ENCODE results near the gene POU4F3. TPM values are rescaled to one million over a fixed set of nuclear protein-coding genes. Genes with fewer than 3 reads are reported as not detected.

Gene POU4F3
- total RNA-seq, 1 experiment from 2014 or later = 0.15 TPM

- CTCF ChIA-PET = no interaction called here
- Histone ChIP-seq H3K9ac (ENCODE audit: low read length) (no peak overlapping the region), H3K36me3 (ENCODE audit: control insufficient read depth in 1 of 2, insufficient read depth in 2 of 2, low read length in 2 of 2) (no peaks in the 10 kb centered on the region), H2AFZ (ENCODE audit: low read depth, low read length, poor library complexity, severe bottlenecking) (no peak overlapping the region), H3K27ac (ENCODE audit: low read depth, low read length) (no peak overlapping the region), H3K9me3 (ENCODE audit: control insufficient read depth in 1 of 2, insufficient read depth in 1 of 2, low read depth in 1 of 2, low read length in 2 of 2) (no peaks in the 10 kb centered on the region), H3K4me1 (ENCODE audit: control insufficient read depth in 1 of 2, insufficient read depth in 2 of 2, low read length in 2 of 2) (no peaks in the 10 kb centered on the region), H3K27me3 (ENCODE audit: insufficient read depth, low read length) (peaks cover 8% of the 10 kb centered on the region), H4K20me1 (ENCODE audit: insufficient read depth) (no peaks in the 10 kb centered on the region), H3K79me2 (ENCODE audit: insufficient read depth, low read length) (no peaks in the 10 kb centered on the region), H3K4me3 (replicated peaks in 1 of 2; ENCODE audit: low read depth in 1 of 2, low read length in 2 of 2) (no peak overlapping the region), H3K4me2 (ENCODE audit: low read length) (no peak overlapping the region), H3K9me2 (ENCODE audit: insufficient read depth) (no peaks in the 10 kb centered on the region)
- BruUV-seq (replicated peaks) = no TSS peak
- TF ChIP-seq ELF1 (IDR thresholded peaks at IDR 0.05; ENCODE audit: borderline replicate concordance, low read depth) (no peak), ZNF274 (IDR thresholded peaks at IDR 0.05; ENCODE audit: low read depth, low read length) (no peak), REST (IDR thresholded peaks at IDR 0.05; ENCODE audit: low read depth) (no peak), CEBPB (IDR thresholded peaks at IDR 0.05; ENCODE audit: low read depth) (no peak), RAD21 (IDR thresholded peaks at IDR 0.05; ENCODE audit: low read depth) (no peak), SP1 (IDR thresholded peaks at IDR 0.05; ENCODE audit: low read depth) (no peak), EGR1 (IDR thresholded peaks at IDR 0.05; ENCODE audit: low read depth) (no peak), EZH2 (IDR thresholded peaks at IDR 0.05) (no peak), FOSL1 (IDR thresholded peaks at IDR 0.05; ENCODE audit: low read depth) (no peak), JUND (IDR thresholded peaks at IDR 0.05) (no peak), ZFX (IDR thresholded peaks at IDR 0.05) (no peak), SIN3A (IDR thresholded peaks at IDR 0.05; ENCODE audit: low read depth) (no peak), CTCF (IDR thresholded peaks at IDR 0.05 in 2 of 3, conservative IDR thresholded peaks at IDR 0.05 in 1 of 3; ENCODE audit: borderline replicate concordance in 1 of 3, insufficient read depth in 1 of 3, low read depth in 2 of 3, low read length in 2 of 3) (no peak), POLR2AphosphoS5 (IDR thresholded peaks at IDR 0.05; ENCODE audit: low read depth, low read length) (no peak), TCF7L2 (IDR thresholded peaks at IDR 0.05; ENCODE audit: borderline replicate concordance, extremely low read depth, insufficient read depth, insufficient read length) (no peak), ZBTB33 (IDR thresholded peaks at IDR 0.05; ENCODE audit: extremely low read depth, insufficient replicate concordance, low read length) (no peak), CBX3 (IDR thresholded peaks at IDR 0.05; ENCODE audit: low read depth) (no peak), SRF (IDR thresholded peaks at IDR 0.05; ENCODE audit: low read depth) (no peak), YY1 (IDR thresholded peaks at IDR 0.05; ENCODE audit: extremely low read depth, insufficient replicate concordance, low read depth, low read length) (no peak)
- intact Hi-C loops (cut with micrococcal nuclease) = no loop called here
- ATAC-seq (no peak), DNase-seq (ENCODE audit: low read depth, low spot score) (no peak)
- RAD21 ChIA-PET (ENCODE audit: low non-redundant PET in 1 of 2, low total read pairs in 2 of 2, uncharacterized antibody in 2 of 2, unreplicated experiment in 2 of 2) = no interaction called here
- POLR2A ChIA-PET = no interaction called here
These were observed 28.3 kb downstream of the POU4F3 start for GRCh38 chr5:146366904-146367303.
